PFSK-1 (cell line): ENCODE measurements around the gene SLC25A34.

Source experiments
- FOXP2 ChIP-seq: optimal IDR thresholded peaks from 2 replicates; pipeline ENCODE3; 2011; ENCODE audit warnings: borderline replicate concordance, control low read depth, inconsistent platforms; ENCODE audit not compliant: insufficient read depth; ENCODE audit errors: extremely low read length, extremely low read depth
- POLR2AphosphoS5 ChIP-seq: IDR thresholded peaks from 2 replicates; pipeline ENCODE4 v1.6.1; 2012; ENCODE audit warnings: low read depth, mild to moderate bottlenecking, control low read depth, low read length, moderate library complexity
- REST ChIP-seq, 2 experiments: IDR thresholded peaks; 2 replicates each; pipeline versions ENCODE4 v1.6.1 to v1.8.0; 2011 to 2012; ENCODE audit warnings: low read depth in 2 of 2, low read length in 2 of 2, control low read depth in 1 of 2, inconsistent platforms in 1 of 2, mild to moderate bottlenecking in 1 of 2, moderate library complexity in 1 of 2; ENCODE audit not compliant: insufficient read depth in 1 of 2
- SIN3A ChIP-seq: IDR thresholded peaks from 2 replicates; pipeline ENCODE4 v1.6.1; 2012; ENCODE audit warnings: mild to moderate bottlenecking, low read length, moderate library complexity, borderline replicate concordance; ENCODE audit not compliant: insufficient read depth
- TAF1 ChIP-seq: IDR thresholded peaks from 2 replicates; pipeline ENCODE4 v1.6.1; 2012; ENCODE audit warnings: low read length, control low read depth, borderline replicate concordance; ENCODE audit not compliant: insufficient read depth

Gene SLC25A34

GRCh38 chr1:15727424-15727823 is 8.6 kb upstream of the SLC25A34 start:
- no peak for TF ChIP-seq SIN3A
- TF ChIP-seq REST (IDR thresholded peaks at IDR 0.05; ENCODE audit: insufficient read depth in 1 of 2, low read depth in 2 of 2, low read length in 2 of 2), result no peak
- no peak for TF ChIP-seq POLR2AphosphoS5
- no peak for TF ChIP-seq TAF1
- TF ChIP-seq FOXP2, result no peak

- TF ChIP-seq POLR2AphosphoS5, result no peak
- no peak for TF ChIP-seq TAF1
- TF ChIP-seq REST (IDR thresholded peaks at IDR 0.05; ENCODE audit: insufficient read depth in 1 of 2, low read depth in 2 of 2, low read length in 2 of 2), result no peak
- no peak for TF ChIP-seq FOXP2
- no peak for TF ChIP-seq SIN3A
Measured at GRCh38 chr1:15727866-15728534, 8.1 kb upstream of the SLC25A34 start.

- TF ChIP-seq POLR2AphosphoS5 (no peak), FOXP2 (no peak), REST (IDR thresholded peaks at IDR 0.05; ENCODE audit: insufficient read depth in 1 of 2, low read depth in 2 of 2, low read length in 2 of 2) (no peak), SIN3A (no peak), TAF1 (no peak)
Measured at GRCh38 chr1:15728937-15729657, 7.0 kb upstream of the SLC25A34 start.

- TF ChIP-seq FOXP2 (no peak), POLR2AphosphoS5 (no peak), TAF1 (no peak), SIN3A (no peak), REST (IDR thresholded peaks at IDR 0.05; ENCODE audit: insufficient read depth in 1 of 2, low read depth in 2 of 2, low read length in 2 of 2) (no peak)
Measured at GRCh38 chr1:15730423-15730822, 5.6 kb upstream of the SLC25A34 start.

- no peak for TF ChIP-seq REST (IDR thresholded peaks at IDR 0.05; ENCODE audit: insufficient read depth in 1 of 2, low read depth in 2 of 2, low read length in 2 of 2)
- no peak for TF ChIP-seq TAF1
- TF ChIP-seq SIN3A, result no peak
- TF ChIP-seq FOXP2, result no peak
- TF ChIP-seq POLR2AphosphoS5, result no peak
Measured at GRCh38 chr1:15730936-15731335, 5.1 kb upstream of the SLC25A34 start.
